Stimulated activated CD8-positive, alpha-beta memory T cell treated with anti-CD3 and anti-CD28 coated beads, Interleukin-15, amount 100 ng/mL, for 4 hours (primary cell): Measurements from ENCODE around the gene YTHDF1.
"Not testable (repeated sequence)": the region's sequence is repeated elsewhere in the genome, so short reads cannot be mapped to it uniquely, and the experiment has no call there.

Source experiments
- DNase-seq, 2 donors: peaks; one replicate each; pipeline ENCODE4 v3.0.0-alpha.2; 2020; ENCODE audit warnings: low read depth in 2 of 2

YTHDF1 gene

GRCh38 chr20:63227260-63227659 lies 11.3 kb upstream of the YTHDF1 start:
- no peak for DNase-seq

GRCh38 chr20:63226042-63226943 lies 10.4 kb upstream of the YTHDF1 start:
- DNase-seq: no peak

- DNase-seq: no peak
Observed at GRCh38 chr20:63225082-63225454, 9.1 kb upstream of the YTHDF1 start.

GRCh38 chr20:63224412-63225081 lies 8.6 kb upstream of the YTHDF1 start:
- no peak for DNase-seq

- no peak for DNase-seq
Observed at GRCh38 chr20:63223826-63224207, 7.9 kb upstream of the YTHDF1 start.

GRCh38 chr20:63223121-63223825 lies 7.3 kb upstream of the YTHDF1 start:
- peak in 1 of 2 donors; percentile 23 for DNase-seq

- DNase-seq: no peak
Observed at GRCh38 chr20:63222541-63222940, 6.6 kb upstream of the YTHDF1 start.

- not testable (repeated sequence) for DNase-seq
Observed at GRCh38 chr20:63221400-63222053, 5.6 kb upstream of the YTHDF1 start.

- DNase-seq: no peak
Observed at GRCh38 chr20:63220696-63221399, 4.9 kb upstream of the YTHDF1 start.

- DNase-seq: no peak
Observed at GRCh38 chr20:63219866-63220521, 4.1 kb upstream of the YTHDF1 start.

GRCh38 chr20:63219447-63219821 lies 3.5 kb upstream of the YTHDF1 start:
- no peak for DNase-seq

- no peak for DNase-seq
Observed at GRCh38 chr20:63218701-63219446, 2.9 kb upstream of the YTHDF1 start.

GRCh38 chr20:63217706-63218105 lies 1.8 kb upstream of the YTHDF1 start:
- no peak for DNase-seq

- DNase-seq: no peak
Observed at GRCh38 chr20:63216849-63217471, 1.0 kb upstream of the YTHDF1 start.

GRCh38 chr20:63215101-63216040 lies 560 bp downstream of the YTHDF1 start:
- no peak for DNase-seq

- DNase-seq: no peak
Observed at GRCh38 chr20:63214514-63214913, 1.4 kb downstream of the YTHDF1 start.

GRCh38 chr20:63212792-63213191 lies 3.1 kb downstream of the YTHDF1 start:
- no peak for DNase-seq

GRCh38 chr20:63212393-63212730 lies 3.6 kb downstream of the YTHDF1 start:
- no peak for DNase-seq
